ENCODE measurements around the gene GRN.

DNA sequence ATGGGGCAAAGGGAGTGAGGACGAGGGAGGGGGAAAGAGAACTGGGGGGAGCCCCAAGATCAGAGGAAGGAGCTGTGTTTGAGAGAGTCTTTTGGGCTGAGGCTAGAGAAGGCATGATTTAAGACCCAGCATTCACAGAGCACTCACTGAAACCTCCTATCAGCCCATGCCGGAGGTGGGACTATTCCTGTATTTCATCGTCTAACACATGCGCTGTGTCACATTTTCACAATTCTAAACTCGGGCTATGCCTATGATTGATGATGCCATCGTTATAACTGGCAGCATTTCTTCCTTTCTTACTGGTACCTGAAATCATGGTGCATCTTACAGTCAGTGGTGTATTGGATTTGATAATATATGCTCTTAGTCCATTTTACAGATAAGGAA lies 15.0 kb downstream of the GRN start:
- TF ChIP-seq, protein P1, sequence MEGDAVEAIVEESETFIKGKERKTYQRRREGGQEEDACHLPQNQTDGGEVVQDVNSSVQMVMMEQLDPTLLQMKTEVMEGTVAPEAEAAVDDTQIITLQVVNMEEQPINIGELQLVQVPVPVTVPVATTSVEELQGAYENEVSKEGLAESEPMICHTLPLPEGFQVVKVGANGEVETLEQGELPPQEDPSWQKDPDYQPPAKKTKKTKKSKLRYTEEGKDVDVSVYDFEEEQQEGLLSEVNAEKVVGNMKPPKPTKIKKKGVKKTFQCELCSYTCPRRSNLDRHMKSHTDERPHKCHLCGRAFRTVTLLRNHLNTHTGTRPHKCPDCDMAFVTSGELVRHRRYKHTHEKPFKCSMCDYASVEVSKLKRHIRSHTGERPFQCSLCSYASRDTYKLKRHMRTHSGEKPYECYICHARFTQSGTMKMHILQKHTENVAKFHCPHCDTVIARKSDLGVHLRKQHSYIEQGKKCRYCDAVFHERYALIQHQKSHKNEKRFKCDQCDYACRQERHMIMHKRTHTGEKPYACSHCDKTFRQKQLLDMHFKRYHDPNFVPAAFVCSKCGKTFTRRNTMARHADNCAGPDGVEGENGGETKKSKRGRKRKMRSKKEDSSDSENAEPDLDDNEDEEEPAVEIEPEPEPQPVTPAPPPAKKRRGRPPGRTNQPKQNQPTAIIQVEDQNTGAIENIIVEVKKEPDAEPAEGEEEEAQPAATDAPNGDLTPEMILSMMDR (IDR thresholded peaks at IDR 0.05), result no peak
- TF ChIP-seq EP300 (IDR thresholded peaks at IDR 0.05; ENCODE audit: borderline replicate concordance in 1 of 2, low read depth in 1 of 2, low read length in 1 of 2) (no peak), POLR2AphosphoS5 (IDR thresholded peaks at IDR 0.05; ENCODE audit: low read depth, low read length) (no peak), NRF1 (IDR thresholded peaks at IDR 0.05; ENCODE audit: low read depth, low read length) (no peak), TAF1 (IDR thresholded peaks at IDR 0.05; ENCODE audit: borderline replicate concordance, low read depth, low read length) (no peak), RCOR1 (IDR thresholded peaks at IDR 0.05; ENCODE audit: low read length) (no peak), GABPA (IDR thresholded peaks at IDR 0.05; ENCODE audit: low read depth) (no peak), YY1 (IDR thresholded peaks at IDR 0.05; ENCODE audit: low read depth) (no peak), MXI1 (IDR thresholded peaks at IDR 0.05; ENCODE audit: low read depth, low read length) (no peak), TCF12 (IDR thresholded peaks at IDR 0.05) (no peak)
- TF ChIP-seq, protein P2, sequence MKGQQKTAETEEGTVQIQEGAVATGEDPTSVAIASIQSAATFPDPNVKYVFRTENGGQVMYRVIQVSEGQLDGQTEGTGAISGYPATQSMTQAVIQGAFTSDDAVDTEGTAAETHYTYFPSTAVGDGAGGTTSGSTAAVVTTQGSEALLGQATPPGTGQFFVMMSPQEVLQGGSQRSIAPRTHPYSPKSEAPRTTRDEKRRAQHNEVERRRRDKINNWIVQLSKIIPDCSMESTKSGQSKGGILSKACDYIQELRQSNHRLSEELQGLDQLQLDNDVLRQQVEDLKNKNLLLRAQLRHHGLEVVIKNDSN (IDR thresholded peaks at IDR 0.05; ENCODE audit: borderline replicate concordance, low read depth), result no peak
- TF ChIP-seq, protein P3, sequence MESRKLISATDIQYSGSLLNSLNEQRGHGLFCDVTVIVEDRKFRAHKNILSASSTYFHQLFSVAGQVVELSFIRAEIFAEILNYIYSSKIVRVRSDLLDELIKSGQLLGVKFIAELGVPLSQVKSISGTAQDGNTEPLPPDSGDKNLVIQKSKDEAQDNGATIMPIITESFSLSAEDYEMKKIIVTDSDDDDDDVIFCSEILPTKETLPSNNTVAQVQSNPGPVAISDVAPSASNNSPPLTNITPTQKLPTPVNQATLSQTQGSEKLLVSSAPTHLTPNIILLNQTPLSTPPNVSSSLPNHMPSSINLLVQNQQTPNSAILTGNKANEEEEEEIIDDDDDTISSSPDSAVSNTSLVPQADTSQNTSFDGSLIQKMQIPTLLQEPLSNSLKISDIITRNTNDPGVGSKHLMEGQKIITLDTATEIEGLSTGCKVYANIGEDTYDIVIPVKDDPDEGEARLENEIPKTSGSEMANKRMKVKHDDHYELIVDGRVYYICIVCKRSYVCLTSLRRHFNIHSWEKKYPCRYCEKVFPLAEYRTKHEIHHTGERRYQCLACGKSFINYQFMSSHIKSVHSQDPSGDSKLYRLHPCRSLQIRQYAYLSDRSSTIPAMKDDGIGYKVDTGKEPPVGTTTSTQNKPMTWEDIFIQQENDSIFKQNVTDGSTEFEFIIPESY (IDR thresholded peaks at IDR 0.05; ENCODE audit: borderline replicate concordance, low read depth), result no peak
- TF ChIP-seq, protein P4, sequence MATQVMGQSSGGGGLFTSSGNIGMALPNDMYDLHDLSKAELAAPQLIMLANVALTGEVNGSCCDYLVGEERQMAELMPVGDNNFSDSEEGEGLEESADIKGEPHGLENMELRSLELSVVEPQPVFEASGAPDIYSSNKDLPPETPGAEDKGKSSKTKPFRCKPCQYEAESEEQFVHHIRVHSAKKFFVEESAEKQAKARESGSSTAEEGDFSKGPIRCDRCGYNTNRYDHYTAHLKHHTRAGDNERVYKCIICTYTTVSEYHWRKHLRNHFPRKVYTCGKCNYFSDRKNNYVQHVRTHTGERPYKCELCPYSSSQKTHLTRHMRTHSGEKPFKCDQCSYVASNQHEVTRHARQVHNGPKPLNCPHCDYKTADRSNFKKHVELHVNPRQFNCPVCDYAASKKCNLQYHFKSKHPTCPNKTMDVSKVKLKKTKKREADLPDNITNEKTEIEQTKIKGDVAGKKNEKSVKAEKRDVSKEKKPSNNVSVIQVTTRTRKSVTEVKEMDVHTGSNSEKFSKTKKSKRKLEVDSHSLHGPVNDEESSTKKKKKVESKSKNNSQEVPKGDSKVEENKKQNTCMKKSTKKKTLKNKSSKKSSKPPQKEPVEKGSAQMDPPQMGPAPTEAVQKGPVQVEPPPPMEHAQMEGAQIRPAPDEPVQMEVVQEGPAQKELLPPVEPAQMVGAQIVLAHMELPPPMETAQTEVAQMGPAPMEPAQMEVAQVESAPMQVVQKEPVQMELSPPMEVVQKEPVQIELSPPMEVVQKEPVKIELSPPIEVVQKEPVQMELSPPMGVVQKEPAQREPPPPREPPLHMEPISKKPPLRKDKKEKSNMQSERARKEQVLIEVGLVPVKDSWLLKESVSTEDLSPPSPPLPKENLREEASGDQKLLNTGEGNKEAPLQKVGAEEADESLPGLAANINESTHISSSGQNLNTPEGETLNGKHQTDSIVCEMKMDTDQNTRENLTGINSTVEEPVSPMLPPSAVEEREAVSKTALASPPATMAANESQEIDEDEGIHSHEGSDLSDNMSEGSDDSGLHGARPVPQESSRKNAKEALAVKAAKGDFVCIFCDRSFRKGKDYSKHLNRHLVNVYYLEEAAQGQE (IDR thresholded peaks at IDR 0.05; ENCODE audit: low read depth, low read length), result no peak

Measured in SK-N-SH (cell line).